BLaER1 treated with 17β-estradiol and CSF1 and Interleukin-3, amounts not matched to agents 10 nM and 100 nM (cell line): ENCODE results near the gene STK24.

ENCODE experiments used
- H3K27ac ChIP-seq, 11 experiments: shearing (Covaris generic); formaldehyde crosslinking; 2 replicates each; pipeline ENCODE4 v1.8.1; 2022
- H3K27me3 ChIP-seq, 11 experiments: shearing (Covaris generic); formaldehyde crosslinking; 2 replicates each; pipeline ENCODE4 v1.8.1; 2022
- H3K36me3 ChIP-seq, 11 experiments: shearing (Covaris generic); formaldehyde crosslinking; 2 replicates each; pipeline ENCODE4 v1.8.1; 2022
- H3K4me1 ChIP-seq, 10 experiments: shearing (Covaris generic); formaldehyde crosslinking; 2 replicates each; pipeline ENCODE4 v1.8.1; 2022
- H3K4me2 ChIP-seq, 11 experiments: shearing (Covaris generic); formaldehyde crosslinking; 2 replicates each; pipeline ENCODE4 v1.8.1; 2022
- H3K4me3 ChIP-seq, 10 experiments: shearing (Covaris generic); formaldehyde crosslinking; 2 replicates each; pipeline ENCODE4 v1.8.1; 2022
- H3K9ac ChIP-seq, 11 experiments: shearing (Covaris generic); formaldehyde crosslinking; 2 replicates each; pipeline ENCODE4 v1.8.1; 2022
- H3K9me3 ChIP-seq, 11 experiments: shearing (Covaris generic); formaldehyde crosslinking; replicated peaks in 1 of 11; 2 replicates each; pipeline ENCODE4 v1.8.1; 2022
- H4K20me1 ChIP-seq, 11 experiments: shearing (Covaris generic); formaldehyde crosslinking; 2 replicates each; pipeline ENCODE4 v1.8.1; 2022
- Cebpa-rat ChIP-seq, 11 experiments: shearing (Covaris generic); IDR thresholded peaks; 2 replicates each; pipeline ENCODE4 v1.8.1; 2022

Gene STK24

GRCh38 chr13:98526182-98526512 lies 50.8 kb downstream of the STK24 start:
- peaks cover 45 to 84% (median 65%) of the 10 kb centered on the region in 10 experiments for H3K4me1 ChIP-seq
- peak overlapping the region; percentile 45 to 73 (median 62) for H3K4me2 ChIP-seq
- peaks cover 0 to 60% (median 36%) of the 10 kb centered on the region in 11 experiments; a peak in 15 of 22 replicates for H3K36me3 ChIP-seq
- peak overlapping the region in 1 of 11 experiments; percentile 21; a peak in 2 of 22 replicates for H3K27ac ChIP-seq
- H3K9ac ChIP-seq = no peak overlapping the region; a peak in 1 of 22 replicates
- H3K9me3 ChIP-seq = no peaks in the 10 kb centered on the region
- H3K27me3 ChIP-seq = no peaks in the 10 kb centered on the region
- no peak for TF ChIP-seq Cebpa-rat (IDR thresholded peaks at IDR 0.05)
- H4K20me1 ChIP-seq = peaks cover 100% of the 10 kb centered on the region in 11 experiments
- no peak overlapping the region for H3K4me3 ChIP-seq

- no peaks in the 10 kb centered on the region for H3K9me3 ChIP-seq
- H3K4me3 ChIP-seq = no peak overlapping the region
- H3K27me3 ChIP-seq = no peaks in the 10 kb centered on the region
- no peak for TF ChIP-seq Cebpa-rat (IDR thresholded peaks at IDR 0.05)
- peak overlapping the region; percentile 45 to 73 (median 62) for H3K4me2 ChIP-seq
- H3K36me3 ChIP-seq = peaks cover 0 to 61% (median 36%) of the 10 kb centered on the region in 11 experiments; a peak in 15 of 22 replicates
- H4K20me1 ChIP-seq = peaks cover 100% of the 10 kb centered on the region in 11 experiments
- H3K9ac ChIP-seq = peak overlapping the region in 1 of 11 experiments; percentile 35; a peak in 2 of 22 replicates
- H3K4me1 ChIP-seq = peaks cover 45 to 89% (median 67%) of the 10 kb centered on the region in 10 experiments
- H3K27ac ChIP-seq = peak overlapping the region in 5 of 11 experiments; percentile 2 to 34 (median 21); a peak in 1 of 22 replicates
Measured at GRCh38 chr13:98525456-98526181, 51.3 kb downstream of the STK24 start.

- no peak for TF ChIP-seq Cebpa-rat (IDR thresholded peaks at IDR 0.05)
- H3K4me1 ChIP-seq = peaks cover 45 to 93% (median 68%) of the 10 kb centered on the region in 10 experiments
- peak overlapping the region in 2 of 11 experiments; percentile 2 to 21; a peak in 1 of 22 replicates for H3K27ac ChIP-seq
- no peak overlapping the region for H3K4me3 ChIP-seq
- H3K36me3 ChIP-seq = peaks cover 0 to 54% (median 30%) of the 10 kb centered on the region in 11 experiments; a peak in 16 of 22 replicates
- H3K4me2 ChIP-seq = peak overlapping the region; percentile 45 to 73 (median 62)
- peaks cover 100% of the 10 kb centered on the region in 11 experiments for H4K20me1 ChIP-seq
- no peaks in the 10 kb centered on the region for H3K9me3 ChIP-seq
- H3K9ac ChIP-seq = peak overlapping the region in 1 of 11 experiments; percentile 35; a peak in 2 of 22 replicates
- no peaks in the 10 kb centered on the region for H3K27me3 ChIP-seq
Measured at GRCh38 chr13:98524793-98525192, 52.1 kb downstream of the STK24 start.

GRCh38 chr13:98524391-98524790 lies 52.5 kb downstream of the STK24 start:
- no peak for TF ChIP-seq Cebpa-rat (IDR thresholded peaks at IDR 0.05)
- H3K4me1 ChIP-seq = peaks cover 45 to 91% (median 68%) of the 10 kb centered on the region in 10 experiments
- H3K9ac ChIP-seq = no peak overlapping the region
- H3K27me3 ChIP-seq = no peaks in the 10 kb centered on the region
- no peaks in the 10 kb centered on the region for H3K9me3 ChIP-seq
- H3K36me3 ChIP-seq = peaks cover 0 to 53% (median 29%) of the 10 kb centered on the region in 11 experiments; a peak in 19 of 22 replicates
- H3K27ac ChIP-seq = 0 out of 22 replicates have a peak overlapping the region, but pooled peaks of 1 of the 11 experiments have one; percentile 36
- H3K4me2 ChIP-seq = peak overlapping the region; percentile 45 to 73 (median 62)
- no peak overlapping the region for H3K4me3 ChIP-seq
- peaks cover 100% of the 10 kb centered on the region in 11 experiments for H4K20me1 ChIP-seq

DNA sequence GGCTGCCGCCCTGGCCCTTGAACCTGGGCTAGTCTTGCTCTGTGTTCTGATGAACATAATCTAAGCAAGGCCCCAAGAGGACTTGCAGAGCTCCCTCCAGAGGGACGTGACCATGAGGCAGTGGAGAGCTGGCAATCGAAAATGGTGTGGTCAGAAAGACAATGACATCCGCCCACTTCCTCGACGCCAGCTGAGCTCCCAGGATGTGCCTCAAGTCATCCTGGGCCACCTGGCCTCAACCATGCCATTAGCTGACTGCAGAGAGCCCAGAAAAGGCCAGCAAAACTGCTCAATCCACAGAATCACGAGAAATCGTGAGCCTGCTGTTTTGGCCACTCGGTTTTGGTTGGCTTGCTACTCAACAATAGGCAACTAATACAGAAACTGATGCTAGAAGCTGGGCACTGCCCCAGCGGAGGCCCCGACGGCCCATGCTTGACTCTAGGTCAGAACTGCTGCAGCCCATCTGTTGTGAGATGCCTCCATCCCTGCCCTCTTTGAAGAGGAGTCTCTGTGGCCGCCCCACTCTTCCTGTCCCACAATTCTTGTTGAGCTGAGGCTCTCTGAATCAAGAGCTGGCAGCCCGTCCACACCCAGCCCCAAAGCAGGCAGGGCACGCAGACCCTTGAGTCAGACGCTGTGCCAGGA lies 53.3 kb downstream of the STK24 start:
- H3K4me2 ChIP-seq = peak overlapping the region; percentile 45 to 73 (median 62)
- peaks cover 45 to 86% (median 66%) of the 10 kb centered on the region in 10 experiments for H3K4me1 ChIP-seq
- no peaks in the 10 kb centered on the region for H3K9me3 ChIP-seq
- H3K9ac ChIP-seq = 0 out of 22 replicates have a peak overlapping the region, but pooled peaks of 1 of the 11 experiments have one; percentile 34
- H4K20me1 ChIP-seq = peaks cover 97 to 100% (median 100%) of the 10 kb centered on the region in 11 experiments
- H3K4me3 ChIP-seq = no peak overlapping the region
- H3K36me3 ChIP-seq = peaks cover 1 to 53% (median 32%) of the 10 kb centered on the region in 11 experiments; a peak in 21 of 22 replicates
- H3K27me3 ChIP-seq = no peaks in the 10 kb centered on the region
- H3K27ac ChIP-seq = peak overlapping the region in 3 of 11 experiments; percentile 6 to 36 (median 21); a peak in 1 of 22 replicates
- no peak for TF ChIP-seq Cebpa-rat (IDR thresholded peaks at IDR 0.05)

DNA sequence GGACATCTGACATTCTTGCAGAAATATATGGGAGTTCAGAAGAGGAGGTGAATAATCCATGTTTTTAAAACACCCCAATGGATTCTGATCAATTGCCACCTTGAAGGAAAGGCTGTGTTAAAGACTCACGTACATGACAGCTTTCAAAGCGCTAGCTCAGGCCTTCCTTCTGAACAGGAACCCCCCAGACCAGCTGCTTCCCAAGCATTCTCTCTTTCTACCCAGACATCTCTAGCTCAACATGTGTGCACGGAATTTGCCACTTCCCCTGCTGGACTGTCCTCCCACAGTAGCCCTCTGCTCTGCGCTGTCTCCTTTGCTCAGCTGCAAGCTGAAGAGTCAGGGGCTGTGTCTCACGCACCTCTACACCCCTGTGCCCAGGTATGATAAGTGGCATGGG lies 54.5 kb downstream of the STK24 start:
- Histone ChIP-seq H3K4me1 (peaks cover 49 to 87% (median 60%) of the 10 kb centered on the region in 10 experiments), H4K20me1 (peaks cover 86 to 100% (median 100%) of the 10 kb centered on the region in 11 experiments), H3K9ac (no peak overlapping the region), H3K4me3 (no peak overlapping the region), H3K27ac (peak overlapping the region in 1 of 11 experiments; percentile 36; a peak in 1 of 22 replicates), H3K9me3 (no peaks in the 10 kb centered on the region), H3K4me2 (peak overlapping the region in 5 of 11 experiments; percentile 59 to 73 (median 63); a peak in 8 of 22 replicates), H3K36me3 (peaks cover 13 to 53% (median 32%) of the 10 kb centered on the region in 11 experiments; a peak in 20 of 22 replicates), H3K27me3 (no peaks in the 10 kb centered on the region)
- TF ChIP-seq Cebpa-rat (IDR thresholded peaks at IDR 0.05) = no peak

- H3K9ac ChIP-seq = no peak overlapping the region
- TF ChIP-seq Cebpa-rat (IDR thresholded peaks at IDR 0.05) = no peak
- no peak overlapping the region for H3K27ac ChIP-seq
- peaks cover 21 to 56% (median 38%) of the 10 kb centered on the region in 11 experiments; a peak in 20 of 22 replicates for H3K36me3 ChIP-seq
- peak overlapping the region in 2 of 11 experiments; percentile 59 to 63; a peak in 2 of 22 replicates for H3K4me2 ChIP-seq
- no peak overlapping the region for H3K4me3 ChIP-seq
- H3K9me3 ChIP-seq = no peaks in the 10 kb centered on the region
- H3K27me3 ChIP-seq = no peaks in the 10 kb centered on the region
- H4K20me1 ChIP-seq = peaks cover 82 to 100% (median 100%) of the 10 kb centered on the region in 11 experiments
- H3K4me1 ChIP-seq = peaks cover 42 to 87% (median 53%) of the 10 kb centered on the region in 10 experiments
Measured at GRCh38 chr13:98521461-98522247, 55.3 kb downstream of the STK24 start.
